Skin epidermis (tissue), 12 donors: ENCODE data around the gene FGF11.

ENCODE experiments used
- H3K27ac ChIP-seq, 21 experiments: fragments of 200-600 bp; sonication (generic) in 11 of 21; one replicate each; pipeline ENCODE4 v1.5.0; 2020; ENCODE audit warnings: mild to moderate bottlenecking in 3 of 21, inconsistent platforms in 2 of 21, moderate library complexity in 2 of 21
- H3K4me3 ChIP-seq, 7 experiments: fragments of 200-600 bp; sonication (generic) in 2 of 7; one replicate each; pipeline ENCODE4 v1.5.0; 2020; ENCODE audit warnings: inconsistent platforms in 2 of 7, mild to moderate bottlenecking in 2 of 7, moderate library complexity in 1 of 7

FGF11 gene

DNA sequence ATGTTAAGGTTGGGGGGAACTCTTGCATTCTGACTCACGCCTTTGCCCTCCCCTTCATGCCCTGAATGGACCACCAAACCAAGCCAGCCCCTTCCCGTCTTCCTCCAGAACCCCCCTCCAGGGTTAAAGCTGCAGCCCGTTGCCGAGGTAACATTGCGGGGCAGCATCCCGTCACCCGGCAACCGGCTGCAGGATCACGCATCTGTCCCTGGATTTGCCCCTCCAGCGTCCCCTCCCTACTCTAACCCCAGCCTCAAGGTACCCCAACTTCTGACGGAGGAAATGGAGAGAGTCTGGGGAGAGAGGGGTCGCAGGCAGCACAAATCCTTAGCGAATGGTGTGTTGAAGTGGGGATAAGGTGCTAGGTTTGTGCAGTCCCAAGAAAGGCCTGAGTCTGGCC is 32.2 kb upstream of the FGF11 start:
- Histone ChIP-seq H3K27ac (no peak overlapping the region), H3K4me3 (no peak overlapping the region)

DNA sequence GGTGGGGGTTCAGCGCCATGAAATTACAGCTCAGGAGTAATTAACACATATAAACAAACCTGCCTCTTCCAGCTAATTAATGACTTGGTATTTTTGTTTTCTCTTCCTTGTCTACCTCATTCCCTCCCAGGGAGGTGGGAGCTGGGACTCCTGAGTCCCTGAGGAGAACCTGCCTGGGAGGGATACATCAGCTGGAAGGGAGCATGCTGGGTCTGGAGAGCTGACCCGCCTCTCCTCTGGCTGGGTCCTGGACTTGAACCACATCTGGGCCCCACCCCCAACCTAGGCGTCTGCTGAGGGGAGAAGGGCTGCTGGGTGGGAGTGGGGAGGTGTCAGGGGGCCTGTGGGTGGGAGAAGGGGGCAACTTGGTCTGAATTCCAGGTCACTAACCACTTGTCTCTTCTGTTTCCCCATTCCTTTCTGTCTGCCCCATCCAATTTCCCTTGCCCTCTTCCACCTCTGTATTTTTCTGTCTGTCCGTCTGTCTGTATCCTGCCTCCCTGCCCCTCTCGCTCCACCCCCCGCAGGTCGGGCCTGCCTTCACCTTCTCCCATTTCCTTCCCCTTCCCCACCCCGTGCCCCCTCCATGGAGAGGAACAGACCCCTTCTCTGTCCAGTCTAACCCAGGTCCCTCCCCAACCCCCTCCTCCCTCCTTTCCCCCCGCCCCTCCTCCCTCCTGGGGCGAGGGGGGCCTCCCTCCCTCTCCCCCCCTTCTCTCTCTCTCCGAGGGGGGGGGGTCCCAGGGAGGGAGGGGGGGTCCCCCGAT is 31.6 kb upstream of the FGF11 start, which contains the start of gene NLGN2:
Gene NLGN2, plus strand, starts transcription at position 361 of the 767 bp plus-strand sequence. CDS start 411 bp downstream, outside the sequence.
- H3K27ac ChIP-seq, result peak within 1 kb of the TSS in 1 of 21 experiments; percentile 92
- no peak within 1 kb of the TSS for H3K4me3 ChIP-seq

DNA sequence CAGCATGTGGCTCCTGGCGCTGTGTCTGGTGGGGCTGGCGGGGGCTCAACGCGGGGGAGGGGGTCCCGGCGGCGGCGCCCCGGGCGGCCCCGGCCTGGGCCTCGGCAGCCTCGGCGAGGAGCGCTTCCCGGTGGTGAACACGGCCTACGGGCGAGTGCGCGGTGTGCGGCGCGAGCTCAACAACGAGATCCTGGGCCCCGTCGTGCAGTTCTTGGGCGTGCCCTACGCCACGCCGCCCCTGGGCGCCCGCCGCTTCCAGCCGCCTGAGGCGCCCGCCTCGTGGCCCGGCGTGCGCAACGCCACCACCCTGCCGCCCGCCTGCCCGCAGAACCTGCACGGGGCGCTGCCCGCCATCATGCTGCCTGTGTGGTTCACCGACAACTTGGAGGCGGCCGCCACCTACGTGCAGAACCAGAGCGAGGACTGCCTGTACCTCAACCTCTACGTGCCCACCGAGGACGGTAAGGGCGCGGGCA is 31.0 kb upstream of the FGF11 start:
- Histone ChIP-seq H3K27ac (peak overlapping the region in 1 of 21 experiments; percentile 16), H3K4me3 (no peak overlapping the region)

DNA sequence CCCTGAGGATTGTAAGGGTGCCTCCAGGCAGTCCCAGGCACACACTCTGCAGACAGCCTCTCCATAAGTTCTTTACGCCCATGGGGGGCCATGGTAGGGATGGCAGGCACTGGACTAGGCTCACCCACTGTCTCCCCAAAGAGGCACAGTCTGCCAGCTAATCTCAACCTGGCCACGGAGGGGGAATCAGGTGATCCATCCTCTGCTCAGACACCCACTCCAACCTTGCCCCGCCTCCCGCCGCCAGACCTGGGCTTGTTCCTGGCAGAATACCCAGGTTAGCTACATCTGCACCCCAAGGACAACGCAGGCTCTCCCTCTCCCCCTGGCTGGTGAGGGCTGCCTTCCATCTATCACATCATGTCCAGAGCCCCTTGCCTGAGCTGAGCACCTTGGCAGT is 30.4 kb upstream of the FGF11 start:
- Histone ChIP-seq H3K27ac (no peak overlapping the region), H3K4me3 (no peak overlapping the region)

DNA sequence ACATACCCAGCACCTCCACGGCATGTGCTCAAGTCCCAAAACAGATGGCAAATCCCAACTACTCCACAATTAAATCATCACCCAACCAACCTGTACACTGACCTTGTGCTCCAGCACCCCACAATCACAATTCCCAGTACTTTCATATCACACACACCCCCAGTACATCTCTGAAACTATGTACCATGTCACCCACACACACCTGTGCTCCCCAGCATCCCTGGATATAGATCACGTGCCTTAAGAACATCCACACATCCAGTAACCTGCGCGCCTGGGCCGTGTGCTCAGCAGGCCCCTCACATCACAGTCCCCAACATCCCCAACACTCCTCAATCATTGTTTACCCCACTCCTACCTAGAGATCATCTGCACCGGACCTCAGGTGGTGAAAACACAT is 29.6 kb upstream of the FGF11 start:
- Histone ChIP-seq H3K4me3 (no peak overlapping the region), H3K27ac (no peak overlapping the region)

DNA sequence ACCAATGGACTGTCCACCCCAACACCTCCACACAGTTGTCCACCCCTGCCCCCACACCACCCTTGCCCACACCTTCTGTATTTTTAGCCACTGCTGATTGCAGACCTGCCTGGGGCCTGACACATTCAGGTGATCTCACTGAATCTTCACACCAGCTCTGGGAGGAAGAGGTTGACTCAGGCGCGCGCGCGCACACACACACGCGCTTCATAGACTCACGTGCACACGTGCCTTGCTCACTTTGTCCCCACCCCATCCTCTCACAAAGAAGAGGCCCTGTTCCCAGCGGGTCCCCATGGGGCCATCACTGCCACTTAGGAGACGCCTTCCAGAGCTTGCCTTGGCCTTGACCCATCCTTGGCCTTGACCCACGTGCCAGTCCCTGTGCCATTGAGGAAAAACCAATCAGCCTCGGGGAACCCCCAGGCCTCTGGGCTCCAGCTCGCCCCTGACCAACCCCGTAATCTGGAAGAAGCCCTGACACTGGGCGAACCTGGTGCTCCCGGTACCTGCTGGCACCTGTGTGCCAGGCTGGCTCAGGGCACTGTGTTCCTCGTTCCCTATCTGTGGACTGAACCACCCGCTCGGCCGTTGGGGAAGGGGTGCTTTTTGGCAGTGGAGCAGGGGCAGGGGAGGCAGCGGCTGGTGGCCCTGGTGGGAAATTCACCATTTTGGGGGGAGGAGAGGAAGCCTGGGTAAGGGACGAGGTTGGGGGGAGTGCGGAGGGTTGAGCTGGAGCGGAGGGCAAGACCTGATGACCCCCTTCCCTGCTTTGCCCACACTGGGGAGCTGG is 28.5 kb upstream of the FGF11 start:
- no peak overlapping the region for H3K4me3 ChIP-seq
- peak overlapping the region in 1 of 21 experiments; percentile 10 for H3K27ac ChIP-seq

DNA sequence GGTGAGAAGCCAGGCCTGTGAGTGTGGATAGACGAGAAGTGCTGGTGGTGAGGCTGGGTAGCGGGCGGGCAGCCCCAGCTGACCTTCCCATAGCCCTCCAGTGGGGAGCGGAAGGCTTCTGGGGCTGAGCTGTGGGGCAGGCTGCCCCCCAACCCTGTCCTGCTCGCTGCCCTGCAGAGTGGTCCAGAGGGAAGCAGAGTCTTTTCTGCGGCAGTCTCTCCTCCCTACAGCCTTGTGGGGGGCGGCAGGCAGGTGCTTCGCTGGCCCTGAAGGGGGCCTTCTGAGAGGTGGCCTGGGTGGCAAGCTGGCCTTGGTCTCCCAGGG is 27.9 kb upstream of the FGF11 start:
- no peak overlapping the region for H3K4me3 ChIP-seq
- peak overlapping the region in 1 of 21 experiments; percentile 10 for H3K27ac ChIP-seq

DNA sequence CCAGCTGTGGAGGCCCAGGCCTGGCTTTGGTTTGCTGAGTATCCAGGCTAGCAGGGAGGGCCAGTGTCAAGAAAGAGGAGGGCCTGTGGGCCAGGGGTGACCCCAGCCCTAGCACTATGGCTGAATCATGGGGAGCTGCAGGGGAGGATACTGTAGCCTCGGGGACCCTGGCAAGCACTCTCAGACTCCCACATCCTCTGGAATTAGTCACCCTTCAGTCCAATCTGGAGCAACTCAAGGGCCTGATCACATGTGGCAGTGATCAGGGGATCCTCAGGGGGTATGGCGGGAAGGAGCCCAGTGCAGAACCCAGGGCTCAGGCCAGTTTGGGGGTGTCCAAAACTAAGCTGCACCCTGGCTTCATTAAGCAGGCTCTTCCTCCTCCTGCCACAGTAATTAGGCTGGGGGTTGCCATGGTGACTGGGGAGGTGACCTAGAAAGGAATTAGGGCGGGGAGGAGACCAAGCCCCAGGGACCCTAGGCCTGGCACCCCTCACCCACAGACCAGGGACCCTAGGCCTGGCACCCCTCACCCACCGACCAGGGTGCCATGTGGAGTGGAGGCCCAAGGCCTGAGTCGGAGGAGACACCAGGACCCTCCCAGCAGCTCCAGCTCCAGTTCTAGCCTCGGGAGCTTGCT is 25.8 kb upstream of the FGF11 start:
- Histone ChIP-seq H3K27ac (peak overlapping the region in 6 of 21 experiments; percentile 10 to 60 (median 26)), H3K4me3 (no peak overlapping the region)

DNA sequence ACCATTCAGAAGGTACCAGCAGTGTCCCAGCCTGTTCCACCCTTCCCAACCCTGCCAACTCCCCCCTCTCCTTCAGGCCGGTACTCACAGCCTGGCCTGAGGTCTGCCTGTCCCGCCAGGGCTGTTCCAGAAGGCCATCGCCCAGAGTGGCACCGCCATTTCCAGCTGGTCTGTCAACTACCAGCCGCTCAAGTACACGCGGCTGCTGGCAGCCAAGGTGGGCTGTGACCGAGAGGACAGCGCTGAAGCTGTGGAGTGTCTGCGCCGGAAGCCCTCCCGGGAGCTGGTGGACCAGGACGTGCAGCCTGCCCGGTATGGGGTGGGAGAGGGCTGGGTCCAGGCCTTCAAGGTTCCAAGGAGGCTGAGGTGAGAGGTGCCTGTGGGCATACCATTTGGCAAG is 24.5 kb upstream of the FGF11 start:
- no peak overlapping the region for H3K27ac ChIP-seq

DNA sequence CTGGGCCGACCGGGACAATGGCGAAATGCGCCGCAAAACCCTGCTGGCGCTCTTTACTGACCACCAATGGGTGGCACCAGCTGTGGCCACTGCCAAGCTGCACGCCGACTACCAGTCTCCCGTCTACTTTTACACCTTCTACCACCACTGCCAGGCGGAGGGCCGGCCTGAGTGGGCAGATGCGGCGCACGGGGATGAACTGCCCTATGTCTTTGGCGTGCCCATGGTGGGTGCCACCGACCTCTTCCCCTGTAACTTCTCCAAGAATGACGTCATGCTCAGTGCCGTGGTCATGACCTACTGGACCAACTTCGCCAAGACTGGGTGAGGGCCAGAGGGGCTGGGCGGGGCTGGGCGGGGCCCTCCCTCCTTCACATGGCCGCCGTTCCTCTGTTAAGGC is 23.5 kb upstream of the FGF11 start:
- no peak overlapping the region for H3K27ac ChIP-seq
- no peak overlapping the region for H3K4me3 ChIP-seq

More for the DNA sequence above, 24.5 kb upstream of the FGF11 start:
- H3K4me3 ChIP-seq, result no peak overlapping the region

DNA sequence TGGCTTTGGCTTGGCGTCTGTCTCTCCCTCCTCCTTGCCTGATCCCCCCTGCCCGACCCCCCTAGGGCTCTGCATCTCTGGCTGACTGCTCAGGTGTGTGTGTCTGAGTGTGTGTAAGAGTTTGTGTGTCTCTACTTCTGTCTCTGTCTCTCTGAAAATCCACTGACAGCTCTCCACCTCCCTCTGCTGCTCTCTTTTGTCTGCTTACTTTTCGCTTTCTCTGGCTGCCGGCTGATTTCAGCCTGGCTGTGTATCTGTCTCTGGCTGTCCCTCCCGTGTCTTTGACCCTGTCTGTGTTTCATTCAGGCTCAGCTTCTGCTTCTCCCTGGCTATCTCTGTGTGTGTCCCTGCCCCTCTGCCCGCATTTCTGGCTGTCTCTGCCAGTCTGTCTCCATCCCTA is 23.0 kb upstream of the FGF11 start:
- Histone ChIP-seq H3K27ac (no peak overlapping the region), H3K4me3 (no peak overlapping the region)

DNA sequence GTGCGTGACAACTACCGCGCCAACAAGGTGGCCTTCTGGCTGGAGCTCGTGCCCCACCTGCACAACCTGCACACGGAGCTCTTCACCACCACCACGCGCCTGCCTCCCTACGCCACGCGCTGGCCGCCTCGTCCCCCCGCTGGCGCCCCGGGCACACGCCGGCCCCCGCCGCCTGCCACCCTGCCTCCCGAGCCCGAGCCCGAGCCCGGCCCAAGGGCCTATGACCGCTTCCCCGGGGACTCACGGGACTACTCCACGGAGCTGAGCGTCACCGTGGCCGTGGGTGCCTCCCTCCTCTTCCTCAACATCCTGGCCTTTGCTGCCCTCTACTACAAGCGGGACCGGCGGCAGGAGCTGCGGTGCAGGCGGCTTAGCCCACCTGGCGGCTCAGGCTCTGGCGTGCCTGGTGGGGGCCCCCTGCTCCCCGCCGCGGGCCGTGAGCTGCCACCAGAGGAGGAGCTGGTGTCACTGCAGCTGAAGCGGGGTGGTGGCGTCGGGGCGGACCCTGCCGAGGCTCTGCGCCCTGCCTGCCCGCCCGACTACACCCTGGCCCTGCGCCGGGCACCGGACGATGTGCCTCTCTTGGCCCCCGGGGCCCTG is 22.2 kb upstream of the FGF11 start:
- Histone ChIP-seq H3K27ac (no peak overlapping the region), H3K4me3 (no peak overlapping the region)

DNA sequence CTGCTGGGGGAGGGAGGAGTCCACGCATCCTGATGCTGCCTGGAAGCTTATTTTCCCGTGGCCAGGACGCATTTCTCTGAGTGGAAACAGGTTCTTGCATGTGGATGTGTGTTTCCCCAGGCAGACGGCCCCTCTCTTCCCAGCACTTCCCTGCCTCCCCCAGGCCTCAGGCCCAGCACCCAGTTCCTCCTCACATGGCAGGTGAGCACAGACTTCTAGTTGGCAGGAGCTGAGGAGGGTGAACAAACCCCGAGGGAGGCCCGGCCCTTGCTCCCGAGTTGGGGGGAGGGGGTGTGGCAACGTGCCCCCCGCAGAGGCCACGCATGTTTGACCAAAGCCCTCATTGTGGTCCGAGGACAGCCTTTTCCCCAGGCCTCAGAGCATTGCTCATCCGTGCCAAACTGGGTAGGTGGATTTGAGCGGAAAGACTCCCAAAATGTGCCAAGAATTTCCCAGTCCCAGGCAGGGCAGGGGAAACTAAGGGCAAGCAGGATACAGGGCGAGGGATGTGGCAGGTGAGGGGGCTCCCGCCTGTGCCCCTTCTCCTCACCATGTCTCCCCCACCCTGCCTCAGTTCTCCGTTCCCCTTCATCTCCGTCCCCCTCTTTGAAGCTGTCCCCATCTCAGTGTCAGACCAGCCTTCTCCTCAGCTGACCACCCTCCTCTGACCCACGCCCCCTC is 20.7 kb upstream of the FGF11 start:
- no peak overlapping the region for H3K27ac ChIP-seq

DNA sequence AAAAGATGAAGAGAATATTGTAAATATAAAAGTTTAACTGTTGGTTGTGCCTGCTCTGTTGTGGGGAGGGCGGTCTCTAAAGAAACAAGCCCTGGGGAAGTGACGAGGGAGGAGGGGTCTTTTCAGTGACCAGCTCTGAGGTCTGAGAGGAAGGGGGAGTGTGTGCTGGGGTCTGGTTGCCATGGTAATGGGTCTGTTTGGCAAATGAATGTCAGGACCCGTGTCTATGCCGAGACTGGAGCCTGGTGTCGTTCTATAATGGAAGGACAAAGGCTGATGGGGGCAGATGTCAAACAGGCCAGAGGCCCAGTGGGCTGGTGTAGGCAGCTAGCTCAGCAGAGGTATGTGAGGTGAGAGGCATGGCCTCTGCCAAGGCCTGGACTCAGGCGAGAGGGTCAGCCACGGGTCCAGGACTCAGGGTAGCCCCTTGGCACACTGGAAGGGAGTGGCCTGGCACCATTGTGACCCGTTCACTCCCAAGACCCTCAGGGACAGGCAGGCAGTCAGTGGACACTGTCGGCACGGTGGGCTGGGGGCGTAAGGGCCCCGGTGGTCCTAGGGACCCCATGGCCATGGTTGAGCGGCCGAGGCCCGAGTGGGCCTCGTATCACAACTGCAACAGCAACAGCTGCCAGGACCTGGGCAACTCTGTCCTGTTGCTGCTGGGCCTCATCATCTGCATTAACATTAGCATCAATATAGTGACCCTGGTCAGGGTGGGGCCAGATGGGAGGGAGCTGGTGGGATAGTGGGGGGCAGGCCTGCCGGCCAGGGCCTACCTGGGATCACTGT is 19.3 kb upstream of the FGF11 start, which contains the start of gene SPEM1:
Gene SPEM1, plus strand, starts transcription at position 506 of the 792 bp plus-strand sequence. Its CDS starts 61 bp downstream, at position 567.
- Histone ChIP-seq H3K4me3 (no peak within 1 kb of the TSS), H3K27ac (no peak within 1 kb of the TSS)

More for the DNA sequence above, 20.7 kb upstream of the FGF11 start:
- no peak overlapping the region for H3K4me3 ChIP-seq

DNA sequence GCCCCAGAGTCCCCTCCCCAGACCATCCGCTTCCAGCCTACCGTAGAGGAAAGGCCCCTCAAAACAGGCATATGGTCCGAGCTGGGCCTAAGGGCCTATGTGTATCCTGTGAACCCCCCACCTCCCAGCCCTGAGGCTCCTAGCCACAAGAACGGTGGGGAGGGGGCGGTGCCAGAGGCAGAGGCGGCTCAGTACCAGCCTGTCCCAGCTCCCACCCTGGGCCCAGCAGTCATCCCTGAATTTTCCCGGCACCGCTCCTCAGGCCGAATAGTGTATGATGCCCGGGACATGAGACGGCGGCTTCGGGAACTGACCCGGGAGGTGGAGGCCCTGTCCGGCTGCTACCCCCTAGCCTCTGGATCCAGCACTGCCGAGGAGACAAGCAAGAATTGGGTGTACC is 18.1 kb upstream of the FGF11 start:
- Histone ChIP-seq H3K4me3 (no peak overlapping the region), H3K27ac (no peak overlapping the region)

DNA sequence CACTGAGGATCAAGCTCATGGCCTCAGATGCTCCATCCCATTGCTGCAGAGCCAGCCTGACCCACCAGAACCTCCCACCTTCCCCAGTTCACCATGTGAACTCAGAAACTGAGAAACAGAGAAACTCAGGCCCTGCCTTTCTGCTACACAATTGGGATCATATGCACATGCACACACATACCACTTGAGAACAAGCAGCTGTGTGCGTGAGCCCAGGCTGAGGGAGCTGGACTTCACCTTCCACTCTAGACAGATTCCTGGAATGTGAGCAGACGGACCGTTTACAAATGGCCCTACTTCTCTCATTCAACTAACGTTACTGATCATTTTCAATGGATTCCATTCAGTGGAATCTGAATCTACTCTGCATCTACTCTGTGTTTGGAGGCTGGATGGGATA is 15.6 kb upstream of the FGF11 start:
- H3K4me3 ChIP-seq, result no peak overlapping the region
- H3K27ac ChIP-seq, result no peak overlapping the region

DNA sequence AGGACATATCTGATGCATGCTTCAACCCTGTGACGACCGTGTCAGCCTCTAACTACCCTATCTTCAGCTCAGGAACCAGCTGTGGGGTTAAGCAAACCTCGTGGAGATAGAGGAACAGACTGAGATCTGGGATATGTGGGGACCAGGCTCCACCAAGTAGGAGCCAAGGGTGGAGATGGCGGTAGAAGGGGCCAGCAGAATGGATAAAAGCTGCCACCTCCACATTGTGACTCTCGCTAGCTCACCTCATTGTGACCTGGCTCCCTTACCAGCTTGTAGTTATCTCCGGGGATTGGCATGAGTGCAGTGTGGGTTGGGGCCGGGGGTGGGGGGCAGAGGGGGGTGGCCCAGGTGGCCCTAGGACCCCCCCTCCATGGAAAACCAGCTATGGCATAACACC is 14.0 kb upstream of the FGF11 start, which contains the start of gene SPEM2:
Gene SPEM2, plus strand, starts transcription at position 301 of the 400 bp plus-strand sequence. Its CDS starts 73 bp downstream, at position 374.
- H3K27ac ChIP-seq, result no peak within 1 kb of the TSS

DNA sequence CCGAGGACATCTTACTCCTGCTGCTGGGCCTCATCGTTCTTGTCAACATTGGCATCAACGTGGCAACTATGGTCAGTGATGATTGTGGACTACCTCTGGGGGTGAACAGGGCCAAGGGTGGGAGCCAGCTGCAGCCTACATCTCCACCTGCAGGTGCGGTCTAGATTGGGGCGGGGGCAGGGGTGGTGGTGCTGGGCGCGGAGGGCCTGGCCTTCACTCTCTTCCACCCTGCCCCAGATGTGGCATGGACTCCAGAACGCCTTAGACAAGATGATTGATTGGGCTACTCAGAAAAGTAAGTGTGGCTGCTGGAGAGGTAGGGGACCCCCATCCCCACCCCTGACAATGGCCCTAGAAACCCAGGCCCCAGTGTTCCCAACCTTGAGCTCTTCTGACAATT is 13.6 kb upstream of the FGF11 start:
- H3K27ac ChIP-seq, result no peak overlapping the region

More for the DNA sequence above, 14.0 kb upstream of the FGF11 start, which contains the start of gene SPEM2:
- no peak within 1 kb of the TSS for H3K4me3 ChIP-seq

More for the DNA sequence above, 13.6 kb upstream of the FGF11 start:
- no peak overlapping the region for H3K4me3 ChIP-seq
